HEK293T (cell line): ENCODE measurements around the gene MAN2A1.
"Not testable (repeated sequence)": the region's sequence is repeated elsewhere in the genome, so short reads cannot be mapped to it uniquely, and the experiment has no call there.

ENCODE experiments used
- CTCF ChIA-PET: fragments of 350-600 bp; formaldehyde crosslinking; extraction: SDS; loops from one replicate; lab custom pipeline; 2021; ENCODE audit warnings: antibody characterized with exemption, inconsistent platforms; lab: Yijun Ruan, JAX
- POLR2A ChIA-PET: fragments of 350-600 bp; formaldehyde crosslinking; extraction: SDS; loops from one replicate; lab custom pipeline; 2020; ENCODE audit warnings: antibody characterized with exemption, inconsistent platforms; lab: Yijun Ruan, JAX
- DNase-seq: peaks from one replicate; pipeline ENCODE4 v3.0.0; 2012; ENCODE audit warnings: mixed read lengths; ENCODE audit errors: extremely low spot score
- ARNT ChIP-seq: fragments of 450-650 bp; IDR thresholded peaks from 2 replicates; pipeline ENCODE4 v1.6.1; 2017; ENCODE audit warnings: mild to moderate bottlenecking
- BHLHE40 ChIP-seq: fragments of 450-650 bp; IDR thresholded peaks from 2 replicates; pipeline ENCODE4 v1.6.1; 2016; ENCODE audit warnings: mild to moderate bottlenecking, moderate library complexity, borderline replicate concordance
- CTBP1 ChIP-seq: fragments of 450-650 bp; IDR thresholded peaks from 2 replicates; pipeline ENCODE4 v1.6.1; 2016; ENCODE audit warnings: borderline replicate concordance
- ELF4 ChIP-seq: fragments of 450-650 bp; IDR thresholded peaks from 2 replicates; pipeline ENCODE4 v1.6.1; 2017; ENCODE audit warnings: antibody characterized with exemption
- FOXA1 ChIP-seq: fragments of 450-650 bp; IDR thresholded peaks from 2 replicates; pipeline ENCODE4 v1.6.1; 2016; ENCODE audit warnings: mild to moderate bottlenecking
- FOXK2 ChIP-seq: fragments of 450-650 bp; IDR thresholded peaks from 2 replicates; pipeline ENCODE4 v1.6.1; 2016; ENCODE audit warnings: mild to moderate bottlenecking
- FOXM1 ChIP-seq: fragments of 450-650 bp; IDR thresholded peaks from 2 replicates; pipeline ENCODE4 v1.6.1; 2017; ENCODE audit warnings: mild to moderate bottlenecking, borderline replicate concordance
- HDGF ChIP-seq: fragments of 450-650 bp; IDR thresholded peaks from 2 replicates; pipeline ENCODE4 v1.6.1; 2017; ENCODE audit warnings: antibody characterized with exemption, borderline replicate concordance
- L3MBTL2 ChIP-seq: fragments of 450-650 bp; conservative IDR thresholded peaks from 2 replicates; pipeline ENCODE4 v1.6.1; 2016; ENCODE audit warnings: mild to moderate bottlenecking
- LEF1 ChIP-seq: fragments of 450-650 bp; IDR thresholded peaks from 2 replicates; pipeline ENCODE4 v1.6.1; 2017; ENCODE audit warnings: mild to moderate bottlenecking, borderline replicate concordance
- NFRKB ChIP-seq: fragments of 450-650 bp; IDR thresholded peaks from 2 replicates; pipeline ENCODE4 v1.6.1; 2016; ENCODE audit warnings: mild to moderate bottlenecking, moderate library complexity
- SP1 ChIP-seq: fragments of 450-650 bp; IDR thresholded peaks from 2 replicates; pipeline ENCODE4 v1.6.1; 2017
- SUZ12 ChIP-seq: fragments of 450-650 bp; IDR thresholded peaks from 2 replicates; pipeline ENCODE4 v1.6.1; 2016; ENCODE audit warnings: mild to moderate bottlenecking
- TARDBP ChIP-seq: fragments of 450-650 bp; IDR thresholded peaks from 2 replicates; pipeline ENCODE4 v1.6.1; 2016
- ZNF384 ChIP-seq: fragments of 450-650 bp; IDR thresholded peaks from 2 replicates; pipeline ENCODE4 v1.6.1; 2016
- TF ChIP-seq, protein P1 (sequence below): fragments of 450-650 bp; IDR thresholded peaks from 2 replicates; pipeline ENCODE4 v1.6.1; 2016

Gene MAN2A1

DNA sequence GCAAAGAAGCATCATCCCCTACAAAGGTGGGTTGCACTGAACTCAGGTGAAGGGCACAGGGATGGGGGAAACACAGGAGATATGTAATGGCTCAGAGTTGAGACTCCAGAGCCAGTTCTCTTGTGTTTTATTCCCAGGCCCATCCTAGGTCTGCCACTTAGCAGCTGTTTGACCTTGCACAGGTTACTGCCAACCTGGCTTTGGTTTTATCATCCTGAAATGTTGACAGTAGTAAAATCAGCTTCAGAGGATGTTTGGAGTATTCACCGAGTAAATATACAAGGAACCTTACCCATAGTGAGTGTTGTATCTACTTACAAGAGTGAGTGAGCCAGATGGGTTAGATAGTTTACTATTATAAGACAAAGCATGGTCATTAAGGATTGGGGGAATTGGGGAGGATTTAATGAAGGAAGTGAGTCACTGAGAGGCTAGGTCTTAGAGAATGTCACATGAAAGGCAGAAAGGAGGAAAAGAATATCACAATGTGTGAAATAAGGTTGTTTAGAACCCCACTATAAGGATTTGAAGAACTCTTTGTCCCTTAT is 141.3 kb downstream of the MAN2A1 start:
- ChIA-PET CTCF (no interaction called here), POLR2A (no interaction called here)
- no peak for DNase-seq

DNA sequence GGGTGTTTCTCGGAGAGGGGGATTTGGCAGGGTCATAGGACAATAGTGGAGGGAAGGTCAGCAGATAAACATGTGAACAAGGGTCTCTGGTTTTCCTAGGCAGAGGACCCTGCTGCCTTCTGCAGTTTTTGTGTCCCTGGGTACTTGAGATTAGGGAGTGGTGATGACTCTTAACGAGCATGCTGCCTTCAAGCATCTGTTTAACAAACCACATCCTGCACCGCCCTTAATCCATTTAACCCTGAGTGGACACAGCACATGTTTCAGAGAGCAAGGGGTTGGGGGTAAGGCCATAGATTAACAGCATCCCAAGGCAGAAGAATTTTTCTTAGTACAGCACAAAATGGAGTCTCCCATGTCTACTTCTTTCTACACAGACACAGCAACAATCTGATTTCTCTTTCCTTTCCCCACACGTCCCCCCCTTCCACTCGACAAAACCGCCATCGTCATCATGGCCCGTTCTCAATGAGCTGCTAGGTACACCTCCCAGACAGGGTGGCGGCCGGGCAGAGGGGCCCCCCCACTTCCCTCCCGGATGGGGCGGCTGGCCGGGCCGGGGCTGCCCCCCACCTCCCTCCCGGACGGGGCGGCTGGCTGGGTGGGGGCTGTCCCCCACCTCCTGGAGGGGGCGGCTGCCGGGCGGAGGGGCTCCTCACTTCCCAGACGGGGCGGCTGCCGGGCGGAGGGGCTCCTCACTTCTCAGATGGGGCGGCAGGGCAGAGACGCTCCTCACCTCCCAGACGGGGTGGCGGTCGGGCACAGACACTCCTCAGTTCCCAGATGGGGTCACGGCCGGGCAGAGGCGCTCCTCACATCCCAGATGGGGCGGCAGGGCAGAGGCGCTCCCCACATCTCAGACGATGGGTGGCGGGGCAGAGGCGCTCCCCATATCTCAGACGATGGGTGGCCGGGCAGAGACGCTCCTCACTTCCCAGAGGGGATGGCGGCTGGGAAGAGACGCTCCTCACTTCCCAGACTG is 142.8 kb downstream of the MAN2A1 start:
- POLR2A ChIA-PET, CTCF ChIA-PET, DNase-seq: not testable (repeated sequence)

More for the DNA sequence above, 141.3 kb downstream of the MAN2A1 start:
- TF ChIP-seq SP1 (no peak), CTBP1 (no peak)
- TF ChIP-seq, protein P1, sequence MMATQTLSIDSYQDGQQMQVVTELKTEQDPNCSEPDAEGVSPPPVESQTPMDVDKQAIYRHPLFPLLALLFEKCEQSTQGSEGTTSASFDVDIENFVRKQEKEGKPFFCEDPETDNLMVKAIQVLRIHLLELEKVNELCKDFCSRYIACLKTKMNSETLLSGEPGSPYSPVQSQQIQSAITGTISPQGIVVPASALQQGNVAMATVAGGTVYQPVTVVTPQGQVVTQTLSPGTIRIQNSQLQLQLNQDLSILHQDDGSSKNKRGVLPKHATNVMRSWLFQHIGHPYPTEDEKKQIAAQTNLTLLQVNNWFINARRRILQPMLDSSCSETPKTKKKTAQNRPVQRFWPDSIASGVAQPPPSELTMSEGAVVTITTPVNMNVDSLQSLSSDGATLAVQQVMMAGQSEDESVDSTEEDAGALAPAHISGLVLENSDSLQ: no peak

DNA sequence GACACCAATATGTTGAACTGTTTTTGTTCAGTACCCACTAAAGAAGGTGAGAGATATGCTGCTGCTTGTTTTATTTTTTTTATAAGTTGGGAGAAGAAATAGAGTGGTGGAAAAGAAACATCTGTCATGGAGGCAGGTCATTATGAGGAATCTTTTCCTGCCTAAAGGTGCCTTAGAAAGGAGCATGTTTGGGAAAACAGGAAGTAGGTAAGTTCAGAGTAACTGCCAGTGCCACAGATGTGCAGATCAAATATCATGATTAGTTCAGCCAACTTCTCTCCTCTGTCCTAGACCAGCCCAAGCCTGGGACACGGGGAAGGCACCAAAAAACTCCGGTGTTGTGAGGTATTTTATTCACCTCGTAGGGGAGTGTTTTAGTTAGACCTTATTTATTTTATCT is 144.2 kb downstream of the MAN2A1 start:
- TF ChIP-seq LEF1 (no peak), FOXA1 (no peak), CTBP1 (no peak), FOXM1 (no peak), NFRKB (no peak), ARNT (no peak), L3MBTL2 (no peak), HDGF (no peak), SUZ12 (no peak), ELF4 (no peak), BHLHE40 (no peak), ZNF384 (no peak), SP1 (no peak), FOXK2 (no peak), TARDBP (no peak)
- TF ChIP-seq, protein P1: no peak
- DNase-seq: no peak
- POLR2A ChIA-PET: no interaction called here
- CTCF ChIA-PET: no interaction called here

DNA sequence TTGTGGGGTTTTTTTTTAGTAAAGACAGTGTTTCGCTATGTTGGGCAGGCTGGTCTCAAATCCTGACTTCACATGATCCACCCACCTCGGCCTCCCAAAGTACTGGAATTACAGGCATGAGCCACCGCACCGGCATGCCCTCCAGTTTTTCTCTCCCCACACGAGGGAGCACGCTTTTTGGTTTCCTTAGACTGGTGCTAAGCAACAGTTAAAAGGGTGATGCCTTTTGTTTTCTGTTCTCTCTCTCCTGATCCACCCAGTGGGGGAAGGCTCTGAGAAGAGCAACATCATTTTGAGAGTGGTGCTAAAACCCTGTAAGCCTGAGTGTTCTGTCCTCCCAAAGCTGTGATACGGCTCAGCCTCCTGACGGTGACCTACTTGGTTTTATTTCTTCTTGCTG is 146.6 kb downstream of the MAN2A1 start:
- ChIA-PET POLR2A (no interaction called here), CTCF (interaction anchor here (0.7 kb wide), 1 partner anchor 12 kb away, joined by 3 read pairs; no protein-coding TSS in a partner anchor)
- DNase-seq: no peak
- TF ChIP-seq LEF1 (no peak), FOXM1 (no peak), L3MBTL2 (no peak), TARDBP (no peak), CTBP1 (no peak), SP1 (no peak), HDGF (no peak), FOXA1 (no peak), ARNT (no peak), ELF4 (no peak), FOXK2 (no peak), BHLHE40 (no peak), ZNF384 (no peak), SUZ12 (no peak)
- TF ChIP-seq, protein P1: no peak

DNA sequence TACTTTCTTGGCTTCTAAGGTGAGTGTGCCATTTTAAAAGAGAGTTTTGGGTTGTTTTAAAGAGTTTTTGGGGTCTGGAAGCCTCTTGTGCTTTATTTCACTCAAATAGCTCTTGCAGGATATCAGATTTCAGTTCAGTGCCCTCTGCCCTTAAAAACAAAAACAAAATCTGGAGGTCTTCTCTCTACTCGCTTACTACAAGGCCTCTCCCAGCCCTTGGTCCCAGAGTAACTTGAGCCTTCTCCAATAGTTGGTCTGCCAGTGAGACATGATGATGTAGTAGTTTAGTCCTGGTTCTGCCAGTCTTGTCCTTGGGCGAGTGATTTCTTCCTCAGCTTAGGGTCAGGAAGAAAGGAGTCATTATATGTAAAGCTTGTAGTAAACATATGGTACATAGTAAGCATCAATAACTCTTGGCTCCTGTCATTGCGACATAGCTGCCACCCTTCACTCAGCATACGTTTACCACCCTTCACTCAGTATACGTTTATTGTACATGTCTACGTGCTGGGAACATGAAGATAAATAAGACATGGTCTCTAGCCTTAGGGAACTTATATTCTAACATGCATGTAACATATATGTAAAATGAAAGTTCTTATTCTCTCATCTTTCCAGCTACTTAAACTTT is 147.6 kb downstream of the MAN2A1 start:
- ChIA-PET POLR2A (no interaction called here), CTCF (no interaction called here)
- DNase-seq: no peak
- no peak for TF ChIP-seq ARNT
- no peak for TF ChIP-seq LEF1
- no peak for TF ChIP-seq L3MBTL2
- no peak for TF ChIP-seq HDGF
- no peak for TF ChIP-seq CTBP1
- TF ChIP-seq ZNF384: no peak
- no peak for TF ChIP-seq NFRKB
- no peak for TF ChIP-seq ELF4
- TF ChIP-seq TARDBP: no peak
- no peak for TF ChIP-seq BHLHE40
- TF ChIP-seq SP1: no peak
- TF ChIP-seq, protein P1: no peak
- no peak for TF ChIP-seq FOXK2
- no peak for TF ChIP-seq FOXA1
- TF ChIP-seq SUZ12: no peak
- TF ChIP-seq FOXM1: no peak
